Thoracic aorta (tissue), 2 donors: ENCODE data around the gene GTF2F2. TPM values are rescaled to one million over a fixed set of nuclear protein-coding genes. Genes with fewer than 3 reads are reported as not detected.

Source experiments
- ATAC-seq: fragments of 150-250 bp; one replicate; pipeline ENCODE4 v1.8.0; 2017; ENCODE audit warnings: low read depth; ENCODE audit not compliant: insufficient number of reproducible peaks, low FRiP score
- DNase-seq: peaks from one replicate; pipeline ENCODE4 v3.0.0-alpha.2; 2020; ENCODE audit warnings: low spot score
- H3K27ac ChIP-seq, 2 donors: fragments of 200-600 bp; sonication (generic); 1 replicate in 1 of 2; 2 replicates in 1 of 2; pipeline ENCODE4 v1.5.1; 2016; ENCODE audit warnings: mild to moderate bottlenecking in 2 of 2, moderate library complexity in 2 of 2
- H3K27me3 ChIP-seq: fragments of 200-600 bp; sonication (generic); replicated peaks from 2 replicates; pipeline ENCODE4 v1.6.0; 2016; ENCODE audit warnings: mild to moderate bottlenecking; ENCODE audit not compliant: insufficient read depth
- H3K36me3 ChIP-seq: fragments of 200-600 bp; sonication (generic); one replicate; pipeline ENCODE4 v1.5.1; 2016
- H3K4me1 ChIP-seq, 2 donors: fragments of 200-600 bp; sonication (generic); 1 replicate in 1 of 2; 2 replicates in 1 of 2; pipeline versions ENCODE4 v1.5.1 to v1.6.0; 2016; ENCODE audit warnings: low read depth in 2 of 2, mild to moderate bottlenecking in 1 of 2; ENCODE audit not compliant: control insufficient read depth in 1 of 2
- H3K4me3 ChIP-seq: fragments of 200-600 bp; sonication (generic); 2 replicates; pipeline ENCODE4 v1.5.1; 2016; ENCODE audit warnings: mild to moderate bottlenecking
- H3K9me3 ChIP-seq: fragments of 200-600 bp; sonication (generic); 2 replicates; pipeline ENCODE4 v1.5.1; 2016
- CTCF ChIP-seq: fragments of 200-600 bp; sonication (generic); IDR thresholded peaks from one replicate; pipeline ENCODE4 v1.5.1; 2019; ENCODE audit warnings: antibody characterized with exemption
- total RNA-seq, 2 donors: library from RNA; depleted of rRNA; stranded (reverse); fragments of >200 nt; gene quantifications; one replicate each; pipeline versions ENCODE4 v1.1.0 to v1.2.3, GENCODE V29; 2016

The GTF2F2 gene
- total RNA-seq, 2 donors from 2014 or later = 7.2 to 18.4 TPM

GRCh38 chr13:45206340-45206739 is 86.0 kb downstream of the GTF2F2 start:
- DNase-seq (no peak), ATAC-seq (peak; percentile 66)
- Histone ChIP-seq H3K4me3 (no peak overlapping the region), H3K4me1 (peaks cover 20 to 23% of the 10 kb centered on the region in 2 donors), H3K36me3 (no peaks in the 10 kb centered on the region), H3K27me3 (no peaks in the 10 kb centered on the region), H3K9me3 (no peaks in the 10 kb centered on the region), H3K27ac (peak overlapping the region; percentile 59 to 83)
- no peak for TF ChIP-seq CTCF

- Histone ChIP-seq H3K27ac (peak overlapping the region; percentile 59 to 83), H3K27me3 (no peaks in the 10 kb centered on the region), H3K4me3 (peak overlapping the region; percentile 3), H3K9me3 (no peaks in the 10 kb centered on the region), H3K36me3 (no peaks in the 10 kb centered on the region), H3K4me1 (peaks cover 20 to 23% of the 10 kb centered on the region in 2 donors)
- DNase-seq (no peak), ATAC-seq (no peak)
- TF ChIP-seq CTCF = no peak
Observed at GRCh38 chr13:45207319-45207718, 87.0 kb downstream of the GTF2F2 start.

DNA sequence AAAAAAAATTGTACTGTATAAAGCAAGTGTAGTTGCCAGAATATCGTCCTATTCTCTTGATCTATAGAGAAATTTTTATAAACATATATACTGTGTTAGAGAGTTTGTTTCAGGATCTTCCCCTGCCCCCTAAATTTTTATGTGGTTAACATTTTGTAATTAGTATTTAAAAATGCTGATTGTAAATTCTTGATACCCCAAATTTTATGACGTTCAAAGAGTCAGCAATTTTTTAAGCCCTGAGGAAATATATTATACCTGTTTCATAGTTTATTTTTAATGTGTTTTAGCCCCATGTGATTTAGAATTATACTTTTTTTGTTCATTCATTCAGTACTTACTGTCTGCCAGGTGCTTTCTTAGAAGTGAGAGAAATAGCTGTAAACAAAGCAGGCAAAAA is 87.8 kb downstream of the GTF2F2 start:
- Histone ChIP-seq H3K27ac (peak overlapping the region; percentile 59 to 83), H3K9me3 (no peaks in the 10 kb centered on the region), H3K4me1 (peaks cover 20 to 23% of the 10 kb centered on the region in 2 donors), H3K27me3 (no peaks in the 10 kb centered on the region), H3K36me3 (no peaks in the 10 kb centered on the region), H3K4me3 (no peak overlapping the region)
- DNase-seq (no peak), ATAC-seq (no peak)
- no peak for TF ChIP-seq CTCF

DNA sequence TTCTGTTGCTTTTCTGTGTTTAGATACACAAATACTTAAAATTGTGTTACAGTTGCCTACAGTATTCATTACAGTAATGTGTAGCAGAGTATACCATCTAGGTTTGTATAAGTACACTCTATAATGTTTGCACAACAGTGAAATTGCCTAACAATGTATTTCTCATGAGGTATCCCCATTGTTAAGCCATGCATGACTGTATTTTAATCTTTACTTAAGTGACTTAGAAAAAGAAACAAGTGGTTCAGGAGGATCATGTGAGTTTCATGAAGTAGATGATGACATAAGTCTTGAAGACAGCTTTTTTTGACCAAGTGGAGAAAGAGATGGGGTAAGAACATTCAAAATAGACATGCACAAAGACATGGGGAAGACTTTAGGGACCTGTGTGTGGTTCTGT is 88.9 kb downstream of the GTF2F2 start:
- Histone ChIP-seq H3K9me3 (no peaks in the 10 kb centered on the region), H3K36me3 (no peaks in the 10 kb centered on the region), H3K4me1 (peaks cover 20 to 23% of the 10 kb centered on the region in 2 donors), H3K4me3 (no peak overlapping the region), H3K27ac (no peak overlapping the region), H3K27me3 (no peaks in the 10 kb centered on the region)
- DNase-seq (no peak), ATAC-seq (no peak)
- no peak for TF ChIP-seq CTCF

- Histone ChIP-seq H3K4me1 (no peaks in the 10 kb centered on the region), H3K27ac (no peak overlapping the region)
- TF ChIP-seq CTCF = no peak
Observed at GRCh38 chr13:45215392-45216077, 95.2 kb downstream of the GTF2F2 start.

More at GRCh38 chr13:45215392-45216077, 95.2 kb downstream of the GTF2F2 start:
- H3K36me3 ChIP-seq = no peaks in the 10 kb centered on the region
- H3K27me3 ChIP-seq = no peaks in the 10 kb centered on the region
- H3K9me3 ChIP-seq = no peaks in the 10 kb centered on the region
- ATAC-seq (no peak), DNase-seq (no peak)
- H3K4me3 ChIP-seq = no peak overlapping the region
